Upper lobe of right lung (tissue), 1 donor: ENCODE data around the gene RFX1. TPM values are rescaled to one million over a fixed set of nuclear protein-coding genes. Genes with fewer than 3 reads are reported as not detected.

Source experiments
- ATAC-seq: fragments of 200-7000 bp; cut with Tn5 transposase; one replicate; pipeline ENCODE4 v1.9.1; 2020; ENCODE audit warnings: mild to moderate bottlenecking, moderate library complexity
- DNase-seq: peaks from one replicate; pipeline ENCODE4 v3.0.0-alpha.2; 2020
- H3K27ac ChIP-seq: fragments of 200-600 bp; one replicate; pipeline ENCODE4 v1.8.0; 2022
- H3K27me3 ChIP-seq: fragments of 200-600 bp; one replicate; pipeline ENCODE4 v1.8.0; 2022; ENCODE audit warnings: mild to moderate bottlenecking
- H3K36me3 ChIP-seq: fragments of 200-600 bp; one replicate; pipeline ENCODE4 v1.8.0; 2022
- H3K4me1 ChIP-seq: fragments of 200-600 bp; one replicate; pipeline ENCODE4 v1.8.0; 2022
- H3K4me3 ChIP-seq: fragments of 200-600 bp; one replicate; pipeline ENCODE4 v1.8.0; 2022; ENCODE audit warnings: mild to moderate bottlenecking
- H3K9me3 ChIP-seq: fragments of 200-600 bp; one replicate; pipeline ENCODE4 v1.8.0; 2022
- intact Hi-C: fragments of 100-400 bp; cut with DNase I; formaldehyde crosslinking; loops from one replicate; pipeline ENCODE4 v1.11.0; 2022
- total RNA-seq: library from RNA; stranded (reverse); fragmentation: NEBNext Ultra II Directional; extraction: Animal tissue kit (Norgen Biotek cat#: 25700); gene quantifications from one replicate; pipeline ENCODE4 v1.2.1, GENCODE V29; 2021
- TF ChIP-seq, protein P1 (sequence below): fragments of 200-600 bp; IDR thresholded peaks from one replicate; pipeline ENCODE4 v1.8.0; 2022; ENCODE audit warnings: antibody characterized with exemption
- donor health status: DM: no; HTN: yes; CAD: no; lungs with severe emphysema.

The RFX1 gene
- total RNA-seq, 1 donor from 2014 or later: 17.8 TPM

DNA sequence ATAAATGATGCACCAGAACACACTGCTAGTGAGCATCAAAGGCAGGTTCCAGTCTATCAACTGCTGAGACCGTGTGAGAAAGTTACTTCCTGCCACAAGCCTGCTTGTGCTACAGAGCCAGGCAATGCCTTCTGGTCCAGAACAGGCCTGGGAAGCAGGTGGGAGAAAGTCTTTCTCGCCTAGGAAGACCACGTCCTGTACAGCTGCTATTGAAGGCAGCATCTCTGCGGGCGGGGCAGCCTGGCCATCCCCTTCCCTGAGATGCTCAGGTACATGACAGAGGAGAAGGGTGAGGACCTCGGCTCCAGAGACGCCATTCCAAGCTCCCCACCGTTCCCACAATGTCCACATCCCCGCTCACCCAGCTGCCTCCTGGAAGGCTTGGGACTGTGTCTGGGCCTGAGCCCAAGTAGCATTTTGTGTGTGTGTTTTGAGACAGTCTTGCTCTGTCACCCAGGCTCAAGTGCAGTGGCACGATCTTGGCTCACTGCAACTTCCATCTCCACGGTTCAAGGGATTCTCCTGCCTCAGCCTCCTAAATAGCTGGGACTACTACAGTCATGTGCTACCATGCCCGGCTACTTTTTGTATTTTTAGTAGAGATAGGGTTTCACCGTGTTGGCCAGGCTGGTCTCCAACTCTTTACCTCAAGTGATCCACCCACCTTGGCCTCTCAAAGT is 3.4 kb downstream of the RFX1 start:
- no peaks in the 10 kb centered on the region for H3K9me3 ChIP-seq
- no peaks in the 10 kb centered on the region for H3K36me3 ChIP-seq
- H3K4me1 ChIP-seq: peaks cover 35% of the 10 kb centered on the region
- DNase-seq (no peak), ATAC-seq (no peak)
- TF ChIP-seq, protein P1, sequence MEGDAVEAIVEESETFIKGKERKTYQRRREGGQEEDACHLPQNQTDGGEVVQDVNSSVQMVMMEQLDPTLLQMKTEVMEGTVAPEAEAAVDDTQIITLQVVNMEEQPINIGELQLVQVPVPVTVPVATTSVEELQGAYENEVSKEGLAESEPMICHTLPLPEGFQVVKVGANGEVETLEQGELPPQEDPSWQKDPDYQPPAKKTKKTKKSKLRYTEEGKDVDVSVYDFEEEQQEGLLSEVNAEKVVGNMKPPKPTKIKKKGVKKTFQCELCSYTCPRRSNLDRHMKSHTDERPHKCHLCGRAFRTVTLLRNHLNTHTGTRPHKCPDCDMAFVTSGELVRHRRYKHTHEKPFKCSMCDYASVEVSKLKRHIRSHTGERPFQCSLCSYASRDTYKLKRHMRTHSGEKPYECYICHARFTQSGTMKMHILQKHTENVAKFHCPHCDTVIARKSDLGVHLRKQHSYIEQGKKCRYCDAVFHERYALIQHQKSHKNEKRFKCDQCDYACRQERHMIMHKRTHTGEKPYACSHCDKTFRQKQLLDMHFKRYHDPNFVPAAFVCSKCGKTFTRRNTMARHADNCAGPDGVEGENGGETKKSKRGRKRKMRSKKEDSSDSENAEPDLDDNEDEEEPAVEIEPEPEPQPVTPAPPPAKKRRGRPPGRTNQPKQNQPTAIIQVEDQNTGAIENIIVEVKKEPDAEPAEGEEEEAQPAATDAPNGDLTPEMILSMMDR: no peak
- peak overlapping the region; percentile 100 for H3K27ac ChIP-seq
- no peak overlapping the region for H3K4me3 ChIP-seq
- no peaks in the 10 kb centered on the region for H3K27me3 ChIP-seq
- intact Hi-C loops: no loop called here

GRCh38 chr19:14000691-14001375 is 5.3 kb downstream of the RFX1 start:
- Histone ChIP-seq H3K4me3 (no peak overlapping the region), H3K27ac (no peak overlapping the region), H3K36me3 (no peaks in the 10 kb centered on the region), H3K27me3 (no peaks in the 10 kb centered on the region), H3K9me3 (no peaks in the 10 kb centered on the region), H3K4me1 (peaks cover 35% of the 10 kb centered on the region)
- intact Hi-C loops: no loop called here
- ATAC-seq: no peak
- no peak for DNase-seq
- TF ChIP-seq, protein P1: no peak

GRCh38 chr19:13999085-13999484 is 7.0 kb downstream of the RFX1 start:
- no peak overlapping the region for H3K4me3 ChIP-seq
- H3K27ac ChIP-seq: no peak overlapping the region
- no peaks in the 10 kb centered on the region for H3K9me3 ChIP-seq
- H3K36me3 ChIP-seq: no peaks in the 10 kb centered on the region
- intact Hi-C loops: no loop called here
- peaks cover 21% of the 10 kb centered on the region for H3K4me1 ChIP-seq
- TF ChIP-seq, protein P1: no peak
- no peak for DNase-seq
- no peaks in the 10 kb centered on the region for H3K27me3 ChIP-seq
- ATAC-seq: no peak

DNA sequence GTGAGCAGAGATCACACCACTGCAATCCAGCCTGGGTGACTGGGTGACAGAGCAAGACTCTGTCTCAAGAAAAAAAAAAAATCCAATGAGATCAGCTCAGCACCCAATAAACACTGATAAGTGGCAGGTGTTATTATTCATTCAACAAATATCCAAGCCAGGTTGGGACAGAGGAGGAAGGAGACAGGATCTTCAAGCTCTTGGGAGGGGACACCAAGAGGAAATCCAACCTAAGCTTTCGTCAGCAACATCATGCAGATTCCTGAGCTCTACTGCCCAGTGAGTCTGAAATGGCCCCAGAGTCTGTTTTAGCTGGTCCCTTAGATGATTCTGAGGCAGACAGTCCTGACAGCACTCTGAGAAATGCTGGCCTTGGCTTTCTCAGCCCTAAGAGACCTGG is 7.7 kb downstream of the RFX1 start:
- Histone ChIP-seq H3K27me3 (no peaks in the 10 kb centered on the region), H3K36me3 (no peaks in the 10 kb centered on the region), H3K9me3 (no peaks in the 10 kb centered on the region), H3K27ac (no peak overlapping the region), H3K4me1 (peaks cover 14% of the 10 kb centered on the region), H3K4me3 (no peak overlapping the region)
- DNase-seq (no peak), ATAC-seq (no peak)
- intact Hi-C loops: no loop called here
- TF ChIP-seq, protein P1: no peak

GRCh38 chr19:13997631-13997962 is 8.5 kb downstream of the RFX1 start:
- peaks cover 6% of the 10 kb centered on the region for H3K4me1 ChIP-seq
- no peaks in the 10 kb centered on the region for H3K27me3 ChIP-seq
- no peak overlapping the region for H3K4me3 ChIP-seq
- no peaks in the 10 kb centered on the region for H3K9me3 ChIP-seq
- ATAC-seq (no peak), DNase-seq (no peak)
- intact Hi-C loops: no loop called here
- H3K36me3 ChIP-seq: no peaks in the 10 kb centered on the region
- H3K27ac ChIP-seq: no peak overlapping the region
- TF ChIP-seq, protein P1: no peak
